NT2/D1 (cell line): ENCODE data around the gene SULT6B1.

ENCODE experiments used
- SUZ12 ChIP-seq: IDR thresholded peaks from 2 replicates; pipeline ENCODE4 v1.6.1; 2011; ENCODE audit not compliant: insufficient read length, insufficient read depth; ENCODE audit errors: extremely low read depth
- YY1 ChIP-seq: IDR thresholded peaks from 2 replicates; pipeline ENCODE4 v1.6.1; 2011; ENCODE audit not compliant: insufficient read length, insufficient read depth
- ZNF274 ChIP-seq: IDR thresholded peaks from 2 replicates; pipeline ENCODE4 v1.6.1; 2011; ENCODE audit warnings: mild to moderate bottlenecking, low read depth, low read length

DNA sequence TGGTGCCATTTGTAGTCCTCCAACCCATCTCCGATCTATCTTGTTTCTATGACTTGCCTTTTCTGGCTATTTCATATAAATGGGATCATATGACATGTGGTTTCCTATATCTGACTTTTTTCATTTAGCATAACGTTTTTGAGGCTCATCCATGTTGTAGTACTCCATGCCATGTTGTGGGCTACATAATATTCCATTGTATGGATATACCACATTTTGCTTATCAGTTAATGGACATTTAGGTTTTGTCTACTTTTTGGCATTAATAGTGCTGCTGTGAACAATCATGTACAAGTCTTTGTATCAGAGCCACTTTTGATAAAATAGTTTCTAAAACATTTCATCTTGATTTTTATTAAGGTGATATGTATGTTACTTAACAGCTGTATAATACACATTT is 15.2 kb upstream of the SULT6B1 start:
- TF ChIP-seq YY1, result no peak
- TF ChIP-seq ZNF274, result no peak
- no peak for TF ChIP-seq SUZ12
